ENCODE results near the gene EVX2.

Gene EVX2

GRCh38 chr2:176106581-176107539 is 23.1 kb upstream of the EVX2 start, which contains the start of gene HOXD11:
HOXD11 (plus strand) TSS chr2:176107280; CDS start chr2:176107356, 76 bp downstream.
- Histone ChIP-seq H3K36me3 (ENCODE audit: control insufficient read depth in 1 of 2, insufficient read depth in 2 of 2, low read length in 2 of 2) (no peaks in the 10 kb centered on the region), H3K9me3 (ENCODE audit: control insufficient read depth in 1 of 2, low read length in 2 of 2) (no peaks in the 10 kb centered on the region), H3K27me3 (ENCODE audit: control insufficient read depth in 1 of 2, insufficient read depth in 2 of 2, low read length in 2 of 2) (peaks cover 84 to 92% of the 10 kb centered on the region in 2 donors), H3K4me1 (ENCODE audit: control insufficient read depth in 1 of 2, insufficient read depth in 2 of 2, low read length in 2 of 2) (peaks cover 0 to 5% of the 10 kb centered on the region in 2 donors), H3K9ac (ENCODE audit: low read depth in 1 of 2, low read length in 2 of 2) (no peak within 1 kb of the TSS), H3K4me3 (ENCODE audit: low read depth in 1 of 2, low read length in 2 of 2) (peak within 1 kb of the TSS in 1 of 2 donors; percentile 32), H3K27ac (ENCODE audit: low read depth, low read length) (no peak within 1 kb of the TSS)

- no peaks in the 10 kb centered on the region for H3K36me3 ChIP-seq (ENCODE audit: control insufficient read depth in 1 of 2, insufficient read depth in 2 of 2, low read length in 2 of 2)
- H3K4me1 ChIP-seq (ENCODE audit: control insufficient read depth in 1 of 2, insufficient read depth in 2 of 2, low read length in 2 of 2): peaks cover 0 to 5% of the 10 kb centered on the region in 2 donors
- H3K4me3 ChIP-seq (ENCODE audit: low read depth in 1 of 2, low read length in 2 of 2): no peak overlapping the region
- H3K9ac ChIP-seq (ENCODE audit: low read depth in 1 of 2, low read length in 2 of 2): no peak overlapping the region
- peaks cover 84 to 92% of the 10 kb centered on the region in 2 donors for H3K27me3 ChIP-seq (ENCODE audit: control insufficient read depth in 1 of 2, insufficient read depth in 2 of 2, low read length in 2 of 2)
- H3K27ac ChIP-seq (ENCODE audit: low read depth, low read length): no peak overlapping the region
- no peaks in the 10 kb centered on the region for H3K9me3 ChIP-seq (ENCODE audit: control insufficient read depth in 1 of 2, low read length in 2 of 2)
These were observed 22.2 kb upstream of the EVX2 start for GRCh38 chr2:176105730-176106580.

GRCh38 chr2:176105078-176105729 is 21.4 kb upstream of the EVX2 start:
- Histone ChIP-seq H3K27ac (ENCODE audit: low read depth, low read length) (no peak overlapping the region), H3K4me3 (ENCODE audit: low read depth in 1 of 2, low read length in 2 of 2) (no peak overlapping the region), H3K9ac (ENCODE audit: low read depth in 1 of 2, low read length in 2 of 2) (no peak overlapping the region), H3K36me3 (ENCODE audit: control insufficient read depth in 1 of 2, insufficient read depth in 2 of 2, low read length in 2 of 2) (no peaks in the 10 kb centered on the region), H3K4me1 (ENCODE audit: control insufficient read depth in 1 of 2, insufficient read depth in 2 of 2, low read length in 2 of 2) (peaks cover 0 to 5% of the 10 kb centered on the region in 2 donors), H3K27me3 (ENCODE audit: control insufficient read depth in 1 of 2, insufficient read depth in 2 of 2, low read length in 2 of 2) (peaks cover 84 to 92% of the 10 kb centered on the region in 2 donors), H3K9me3 (ENCODE audit: control insufficient read depth in 1 of 2, low read length in 2 of 2) (no peaks in the 10 kb centered on the region)

- Histone ChIP-seq H3K27ac (ENCODE audit: low read depth, low read length) (no peak overlapping the region), H3K9ac (ENCODE audit: low read depth in 1 of 2, low read length in 2 of 2) (no peak overlapping the region), H3K4me1 (ENCODE audit: control insufficient read depth in 1 of 2, insufficient read depth in 2 of 2, low read length in 2 of 2) (peaks cover 0 to 5% of the 10 kb centered on the region in 2 donors), H3K4me3 (ENCODE audit: low read depth in 1 of 2, low read length in 2 of 2) (no peak overlapping the region), H3K36me3 (ENCODE audit: control insufficient read depth in 1 of 2, insufficient read depth in 2 of 2, low read length in 2 of 2) (no peaks in the 10 kb centered on the region), H3K27me3 (ENCODE audit: control insufficient read depth in 1 of 2, insufficient read depth in 2 of 2, low read length in 2 of 2) (peaks cover 84 to 92% of the 10 kb centered on the region in 2 donors), H3K9me3 (ENCODE audit: control insufficient read depth in 1 of 2, low read length in 2 of 2) (no peaks in the 10 kb centered on the region)
These were observed 20.7 kb upstream of the EVX2 start for GRCh38 chr2:176104316-176105077.

GRCh38 chr2:176103742-176104315 is 20.1 kb upstream of the EVX2 start:
- Histone ChIP-seq H3K4me3 (ENCODE audit: low read depth in 1 of 2, low read length in 2 of 2) (no peak overlapping the region), H3K36me3 (ENCODE audit: control insufficient read depth in 1 of 2, insufficient read depth in 2 of 2, low read length in 2 of 2) (no peaks in the 10 kb centered on the region), H3K9me3 (ENCODE audit: control insufficient read depth in 1 of 2, low read length in 2 of 2) (no peaks in the 10 kb centered on the region), H3K4me1 (ENCODE audit: control insufficient read depth in 1 of 2, insufficient read depth in 2 of 2, low read length in 2 of 2) (peaks cover 0 to 5% of the 10 kb centered on the region in 2 donors), H3K27me3 (ENCODE audit: control insufficient read depth in 1 of 2, insufficient read depth in 2 of 2, low read length in 2 of 2) (peaks cover 84 to 92% of the 10 kb centered on the region in 2 donors), H3K9ac (ENCODE audit: low read depth in 1 of 2, low read length in 2 of 2) (no peak overlapping the region), H3K27ac (ENCODE audit: low read depth, low read length) (no peak overlapping the region)

- Histone ChIP-seq H3K9me3 (ENCODE audit: control insufficient read depth in 1 of 2, low read length in 2 of 2) (no peaks in the 10 kb centered on the region), H3K4me1 (ENCODE audit: control insufficient read depth in 1 of 2, insufficient read depth in 2 of 2, low read length in 2 of 2) (peaks cover 0 to 5% of the 10 kb centered on the region in 2 donors), H3K27me3 (ENCODE audit: control insufficient read depth in 1 of 2, insufficient read depth in 2 of 2, low read length in 2 of 2) (peaks cover 86 to 92% of the 10 kb centered on the region in 2 donors), H3K9ac (ENCODE audit: low read depth in 1 of 2, low read length in 2 of 2) (no peak overlapping the region), H3K27ac (ENCODE audit: low read depth, low read length) (no peak overlapping the region), H3K4me3 (ENCODE audit: low read depth in 1 of 2, low read length in 2 of 2) (no peak overlapping the region), H3K36me3 (ENCODE audit: control insufficient read depth in 1 of 2, insufficient read depth in 2 of 2, low read length in 2 of 2) (no peaks in the 10 kb centered on the region)
These were observed 19.4 kb upstream of the EVX2 start for GRCh38 chr2:176103194-176103593.

- H3K36me3 ChIP-seq (ENCODE audit: control insufficient read depth in 1 of 2, insufficient read depth in 2 of 2, low read length in 2 of 2): no peaks in the 10 kb centered on the region
- peaks cover 0 to 11% of the 10 kb centered on the region in 2 donors for H3K4me1 ChIP-seq (ENCODE audit: control insufficient read depth in 1 of 2, insufficient read depth in 2 of 2, low read length in 2 of 2)
- no peaks in the 10 kb centered on the region for H3K9me3 ChIP-seq (ENCODE audit: control insufficient read depth in 1 of 2, low read length in 2 of 2)
- H3K4me3 ChIP-seq (ENCODE audit: low read depth in 1 of 2, low read length in 2 of 2): no peak overlapping the region
- peaks cover 93 to 97% of the 10 kb centered on the region in 2 donors for H3K27me3 ChIP-seq (ENCODE audit: control insufficient read depth in 1 of 2, insufficient read depth in 2 of 2, low read length in 2 of 2)
- no peak overlapping the region for H3K9ac ChIP-seq (ENCODE audit: low read depth in 1 of 2, low read length in 2 of 2)
- no peak overlapping the region for H3K27ac ChIP-seq (ENCODE audit: low read depth, low read length)
These were observed 18.6 kb upstream of the EVX2 start for GRCh38 chr2:176102309-176102866.

- no peak overlapping the region for H3K4me3 ChIP-seq (ENCODE audit: low read depth in 1 of 2, low read length in 2 of 2)
- H3K9me3 ChIP-seq (ENCODE audit: control insufficient read depth in 1 of 2, low read length in 2 of 2): no peaks in the 10 kb centered on the region
- H3K4me1 ChIP-seq (ENCODE audit: control insufficient read depth in 1 of 2, insufficient read depth in 2 of 2, low read length in 2 of 2): peaks cover 3 to 12% of the 10 kb centered on the region in 2 donors
- H3K27ac ChIP-seq (ENCODE audit: low read depth, low read length): no peak overlapping the region
- H3K27me3 ChIP-seq (ENCODE audit: control insufficient read depth in 1 of 2, insufficient read depth in 2 of 2, low read length in 2 of 2): peaks cover 94 to 98% of the 10 kb centered on the region in 2 donors
- H3K9ac ChIP-seq (ENCODE audit: low read depth in 1 of 2, low read length in 2 of 2): no peak overlapping the region
- no peaks in the 10 kb centered on the region for H3K36me3 ChIP-seq (ENCODE audit: control insufficient read depth in 1 of 2, insufficient read depth in 2 of 2, low read length in 2 of 2)
These were observed 18.1 kb upstream of the EVX2 start for GRCh38 chr2:176101842-176102241.
